ENCODE results near the gene SLC2A9. TPM values are rescaled to one million over a fixed set of nuclear protein-coding genes. Genes with fewer than 3 reads are reported as not detected.

Gene SLC2A9
- total and polyA plus RNA-seq, 2 of the 13 experiments (the other 11 are each of a cell fraction or from before 2014, with no cell fraction given) = 36.2 to 42.3 TPM

- TF ChIP-seq SMAD9 (CRISPR knock-in tag; IDR thresholded peaks at IDR 0.05) = no peak
- no peak for TF ChIP-seq THYN1 (CRISPR knock-in tag; IDR thresholded peaks at IDR 0.05; ENCODE audit: borderline replicate concordance, low read depth)
- TF ChIP-seq AGO2 (optimal IDR thresholded peaks at IDR 0.05; ENCODE audit: low read depth, low read length) = no peak
- TF ChIP-seq, protein P1, sequence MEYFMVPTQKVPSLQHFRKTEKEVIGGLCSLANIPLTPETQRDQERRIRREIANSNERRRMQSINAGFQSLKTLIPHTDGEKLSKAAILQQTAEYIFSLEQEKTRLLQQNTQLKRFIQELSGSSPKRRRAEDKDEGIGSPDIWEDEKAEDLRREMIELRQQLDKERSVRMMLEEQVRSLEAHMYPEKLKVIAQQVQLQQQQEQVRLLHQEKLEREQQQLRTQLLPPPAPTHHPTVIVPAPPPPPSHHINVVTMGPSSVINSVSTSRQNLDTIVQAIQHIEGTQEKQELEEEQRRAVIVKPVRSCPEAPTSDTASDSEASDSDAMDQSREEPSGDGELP (IDR thresholded peaks at IDR 0.05; ENCODE audit: borderline replicate concordance, low read depth) = peak; percentile 80
- TF ChIP-seq RAD51 (IDR thresholded peaks at IDR 0.05; ENCODE audit: borderline replicate concordance) = no peak
- TF ChIP-seq ATF3 (CRISPR knock-in tag; IDR thresholded peaks at IDR 0.05) = no peak
- TF ChIP-seq, protein P2, sequence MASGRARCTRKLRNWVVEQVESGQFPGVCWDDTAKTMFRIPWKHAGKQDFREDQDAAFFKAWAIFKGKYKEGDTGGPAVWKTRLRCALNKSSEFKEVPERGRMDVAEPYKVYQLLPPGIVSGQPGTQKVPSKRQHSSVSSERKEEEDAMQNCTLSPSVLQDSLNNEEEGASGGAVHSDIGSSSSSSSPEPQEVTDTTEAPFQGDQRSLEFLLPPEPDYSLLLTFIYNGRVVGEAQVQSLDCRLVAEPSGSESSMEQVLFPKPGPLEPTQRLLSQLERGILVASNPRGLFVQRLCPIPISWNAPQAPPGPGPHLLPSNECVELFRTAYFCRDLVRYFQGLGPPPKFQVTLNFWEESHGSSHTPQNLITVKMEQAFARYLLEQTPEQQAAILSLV (CRISPR knock-in tag; IDR thresholded peaks at IDR 0.05; ENCODE audit: borderline replicate concordance) = 0 out of 2 replicates have a peak, but pooled peaks have one; percentile 55
- TF ChIP-seq ZNF33A (CRISPR knock-in tag; IDR thresholded peaks at IDR 0.05; ENCODE audit: borderline replicate concordance) = peak; percentile 77; the same call in 1 of the 2 replicates
- TF ChIP-seq, protein P3, sequence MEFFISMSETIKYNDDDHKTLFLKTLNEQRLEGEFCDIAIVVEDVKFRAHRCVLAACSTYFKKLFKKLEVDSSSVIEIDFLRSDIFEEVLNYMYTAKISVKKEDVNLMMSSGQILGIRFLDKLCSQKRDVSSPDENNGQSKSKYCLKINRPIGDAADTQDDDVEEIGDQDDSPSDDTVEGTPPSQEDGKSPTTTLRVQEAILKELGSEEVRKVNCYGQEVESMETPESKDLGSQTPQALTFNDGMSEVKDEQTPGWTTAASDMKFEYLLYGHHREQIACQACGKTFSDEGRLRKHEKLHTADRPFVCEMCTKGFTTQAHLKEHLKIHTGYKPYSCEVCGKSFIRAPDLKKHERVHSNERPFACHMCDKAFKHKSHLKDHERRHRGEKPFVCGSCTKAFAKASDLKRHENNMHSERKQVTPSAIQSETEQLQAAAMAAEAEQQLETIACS (CRISPR knock-in tag; IDR thresholded peaks at IDR 0.05) = no peak
- TF ChIP-seq KAT2B (IDR thresholded peaks at IDR 0.05; ENCODE audit: borderline replicate concordance, low read depth, low read length) = no peak
- no peak for TF ChIP-seq JUNB (CRISPR knock-in tag; IDR thresholded peaks at IDR 0.05; ENCODE audit: borderline replicate concordance)
- TF ChIP-seq, protein P4, sequence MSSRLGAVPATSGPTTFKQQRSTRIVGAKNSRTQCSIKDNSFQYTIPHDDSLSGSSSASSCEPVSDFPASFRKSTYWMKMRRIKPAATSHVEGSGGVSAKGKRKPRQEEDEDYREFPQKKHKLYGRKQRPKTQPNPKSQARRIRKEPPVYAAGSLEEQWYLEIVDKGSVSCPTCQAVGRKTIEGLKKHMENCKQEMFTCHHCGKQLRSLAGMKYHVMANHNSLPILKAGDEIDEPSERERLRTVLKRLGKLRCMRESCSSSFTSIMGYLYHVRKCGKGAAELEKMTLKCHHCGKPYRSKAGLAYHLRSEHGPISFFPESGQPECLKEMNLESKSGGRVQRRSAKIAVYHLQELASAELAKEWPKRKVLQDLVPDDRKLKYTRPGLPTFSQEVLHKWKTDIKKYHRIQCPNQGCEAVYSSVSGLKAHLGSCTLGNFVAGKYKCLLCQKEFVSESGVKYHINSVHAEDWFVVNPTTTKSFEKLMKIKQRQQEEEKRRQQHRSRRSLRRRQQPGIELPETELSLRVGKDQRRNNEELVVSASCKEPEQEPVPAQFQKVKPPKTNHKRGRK (CRISPR knock-in tag; IDR thresholded peaks at IDR 0.05) = no peak
- TF ChIP-seq CENPBD1 (CRISPR knock-in tag; IDR thresholded peaks at IDR 0.05; ENCODE audit: borderline replicate concordance, low read depth) = no peak
- no peak for TF ChIP-seq RAD21 (CRISPR knock-in tag; IDR thresholded peaks at IDR 0.05)
- no peak for TF ChIP-seq NCOA5 (CRISPR knock-in tag; IDR thresholded peaks at IDR 0.05)
- TF ChIP-seq KDM6A (CRISPR knock-in tag; IDR thresholded peaks at IDR 0.05; ENCODE audit: low read depth) = no peak
- no peak for TF ChIP-seq ZNF883 (CRISPR knock-in tag; IDR thresholded peaks at IDR 0.05; ENCODE audit: not compliant biosample characterization)
- TF ChIP-seq, protein P5, sequence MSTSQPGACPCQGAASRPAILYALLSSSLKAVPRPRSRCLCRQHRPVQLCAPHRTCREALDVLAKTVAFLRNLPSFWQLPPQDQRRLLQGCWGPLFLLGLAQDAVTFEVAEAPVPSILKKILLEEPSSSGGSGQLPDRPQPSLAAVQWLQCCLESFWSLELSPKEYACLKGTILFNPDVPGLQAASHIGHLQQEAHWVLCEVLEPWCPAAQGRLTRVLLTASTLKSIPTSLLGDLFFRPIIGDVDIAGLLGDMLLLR (CRISPR knock-in tag; IDR thresholded peaks at IDR 0.05) = no peak
- TF ChIP-seq HNF4G (IDR thresholded peaks at IDR 0.05; ENCODE audit: borderline replicate concordance, low read depth, low read length) = peak; percentile 71
- peak; percentile 77; the same call in 1 of the 2 replicates for TF ChIP-seq HNF4G (CRISPR knock-in tag; IDR thresholded peaks at IDR 0.05; ENCODE audit: borderline replicate concordance, low read depth)
- TF ChIP-seq ZNF263 (CRISPR knock-in tag; IDR thresholded peaks at IDR 0.05) = peak; percentile 10; the same call in 1 of the 2 replicates
- no peak for TF ChIP-seq U2AF1 (optimal IDR thresholded peaks at IDR 0.05; ENCODE audit: low read depth, low read length)
- no peak for TF ChIP-seq ZNF775 (CRISPR knock-in tag; IDR thresholded peaks at IDR 0.05; ENCODE audit: borderline replicate concordance)
These were observed at the start of gene SLC2A9 (continued) for GRCh38 chr4:10020871-10021652.

Measured in HepG2 (cell line).